Ureter (tissue), 1 donor: ENCODE results near the gene IP6K3. TPM values are rescaled to one million over a fixed set of nuclear protein-coding genes. Genes with fewer than 3 reads are reported as not detected.

Experiments
- DNase-seq: peaks from one replicate; pipeline ENCODE4 v3.0.0-alpha.2; 2020; ENCODE audit warnings: low spot score
- total RNA-seq: library from RNA; stranded (reverse); gene quantifications from one replicate; pipeline ENCODE4 v1.2.4, GENCODE V29; 2023
- donor health status: DM: yes; HTN: yes; CAD: no.

The IP6K3 gene
- total RNA-seq, 1 donor from 2014 or later = 2.6 TPM

DNA sequence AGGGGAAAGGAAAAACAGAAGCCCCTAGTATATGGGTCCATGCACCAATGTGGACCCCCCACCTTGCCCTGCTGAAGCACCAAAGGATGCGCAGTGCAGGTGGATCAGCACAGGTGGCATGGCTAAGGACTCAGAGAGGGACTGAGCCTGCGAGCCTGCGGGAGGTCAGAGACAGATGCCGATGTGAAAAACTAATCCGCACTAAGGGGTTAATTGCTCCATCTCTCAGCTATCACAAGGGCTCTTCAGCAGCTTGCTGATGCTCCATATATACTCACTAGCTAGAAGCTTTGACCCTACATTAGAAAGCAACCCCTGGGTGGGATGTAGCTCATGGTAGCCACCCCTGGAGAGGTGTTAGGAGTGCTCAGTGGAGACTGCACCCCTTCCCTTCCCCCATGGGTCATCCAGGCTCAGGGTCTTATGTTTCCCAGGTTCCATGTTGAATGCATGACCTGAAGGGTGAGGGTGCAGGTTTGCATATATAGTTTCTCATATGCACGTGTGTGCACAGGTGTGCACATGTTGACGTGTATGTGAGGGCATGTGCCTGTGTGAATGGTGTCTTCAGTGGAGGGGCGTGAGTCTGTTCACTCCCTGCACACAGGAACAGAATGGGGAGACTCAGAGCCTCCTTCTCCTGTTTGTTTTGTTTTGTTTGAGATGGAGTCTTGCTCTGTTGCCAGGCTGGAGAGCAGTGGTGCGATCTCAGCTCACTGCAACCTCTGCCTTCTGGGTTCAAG is 13.4 kb upstream of the IP6K3 start:
- DNase-seq = no peak

DNA sequence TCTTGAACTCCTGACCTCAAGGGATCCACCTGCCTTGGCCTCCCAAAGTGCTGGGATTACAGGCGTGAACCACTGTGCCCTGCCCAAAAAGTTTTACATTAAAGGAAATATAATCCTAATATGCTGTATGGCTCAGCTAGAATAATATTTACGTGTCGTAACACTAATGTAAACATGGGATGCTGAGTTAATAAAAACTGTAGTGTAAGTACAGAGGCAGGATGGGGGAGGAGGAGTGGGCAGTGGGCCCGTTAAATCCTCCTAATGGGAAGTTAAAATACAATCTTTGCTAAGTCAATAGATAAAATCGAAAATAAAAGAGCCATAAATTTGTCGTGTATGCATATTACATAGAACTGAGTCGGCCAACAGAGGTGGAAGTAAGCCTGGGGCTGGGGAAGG is 12.1 kb upstream of the IP6K3 start:
- no peak for DNase-seq

DNA sequence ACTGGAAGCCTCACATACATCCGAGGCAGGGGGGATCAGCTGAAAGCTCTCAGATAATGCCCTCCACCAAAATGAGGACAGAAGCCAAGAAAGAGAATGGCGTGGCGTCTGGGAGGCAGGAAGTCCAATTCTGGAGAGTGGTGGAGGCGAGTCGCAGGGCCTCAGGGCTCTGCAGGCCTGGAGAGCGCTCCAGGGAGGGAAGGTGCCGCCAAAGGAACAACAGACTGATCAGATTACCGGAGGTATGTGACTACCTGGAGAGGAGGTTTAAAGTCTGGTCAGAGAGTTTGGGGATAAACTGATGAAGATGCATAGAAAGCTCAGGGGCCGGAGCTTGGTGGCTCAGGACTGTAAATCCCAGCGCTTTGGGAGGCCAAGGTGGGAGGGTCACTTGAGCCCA is 11.2 kb upstream of the IP6K3 start:
- no peak for DNase-seq

DNA sequence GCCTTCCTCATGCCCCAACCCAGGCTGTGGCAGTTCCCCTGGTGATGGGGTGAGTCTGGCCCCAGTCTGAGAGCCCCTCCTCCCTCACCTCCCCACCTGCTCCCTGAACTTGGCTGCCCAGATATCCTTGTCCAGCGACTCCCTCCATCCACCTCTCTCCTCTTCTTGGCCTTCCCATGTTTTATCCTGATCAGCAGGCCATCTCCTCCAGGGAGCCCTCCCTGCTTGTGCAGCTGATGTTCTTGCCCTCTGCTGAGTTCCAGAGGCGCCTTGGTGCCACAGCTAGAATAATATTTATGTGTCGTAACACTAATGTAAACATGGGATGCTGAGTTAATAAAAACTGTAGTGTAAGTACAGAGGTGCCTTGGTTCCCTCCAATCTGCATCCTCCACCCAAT is 10.4 kb upstream of the IP6K3 start:
- DNase-seq = no peak

DNA sequence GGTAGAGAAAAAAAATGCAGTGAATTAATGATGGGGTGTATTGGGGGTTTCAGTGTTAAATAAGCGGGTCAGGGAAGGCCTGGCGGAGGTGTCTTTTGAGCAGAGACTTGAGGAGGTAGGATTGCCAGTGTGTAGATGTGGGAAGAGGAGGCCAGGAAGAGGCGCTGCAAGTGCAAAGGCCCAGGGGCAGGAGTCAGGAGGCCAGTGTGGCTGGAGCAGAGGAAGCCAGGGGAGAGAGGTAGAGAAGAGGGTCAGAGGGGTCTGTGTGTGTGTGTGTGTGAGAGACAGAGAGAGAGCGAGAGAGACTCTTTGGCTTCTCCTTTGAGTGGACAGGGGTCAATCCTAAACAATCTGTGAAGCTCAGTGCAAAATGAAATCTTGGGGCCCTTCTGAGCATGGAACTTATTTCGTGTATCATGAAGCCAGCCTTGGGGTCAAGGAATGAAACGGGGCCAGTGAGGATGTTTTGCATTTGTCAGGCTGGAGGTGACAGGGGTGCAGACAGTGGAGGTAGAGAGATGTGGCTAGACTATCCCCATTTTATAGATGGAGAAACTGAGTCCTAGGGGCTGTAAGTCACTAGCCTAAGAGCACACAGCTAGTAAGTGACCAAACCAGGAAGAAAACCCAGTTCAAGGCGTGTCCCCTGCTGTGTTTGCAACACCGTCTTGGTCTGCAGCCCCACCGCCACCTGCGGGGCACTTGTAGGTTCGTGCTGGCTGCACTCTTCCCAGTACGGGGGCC is 9.7 kb upstream of the IP6K3 start:
- no peak for DNase-seq

DNA sequence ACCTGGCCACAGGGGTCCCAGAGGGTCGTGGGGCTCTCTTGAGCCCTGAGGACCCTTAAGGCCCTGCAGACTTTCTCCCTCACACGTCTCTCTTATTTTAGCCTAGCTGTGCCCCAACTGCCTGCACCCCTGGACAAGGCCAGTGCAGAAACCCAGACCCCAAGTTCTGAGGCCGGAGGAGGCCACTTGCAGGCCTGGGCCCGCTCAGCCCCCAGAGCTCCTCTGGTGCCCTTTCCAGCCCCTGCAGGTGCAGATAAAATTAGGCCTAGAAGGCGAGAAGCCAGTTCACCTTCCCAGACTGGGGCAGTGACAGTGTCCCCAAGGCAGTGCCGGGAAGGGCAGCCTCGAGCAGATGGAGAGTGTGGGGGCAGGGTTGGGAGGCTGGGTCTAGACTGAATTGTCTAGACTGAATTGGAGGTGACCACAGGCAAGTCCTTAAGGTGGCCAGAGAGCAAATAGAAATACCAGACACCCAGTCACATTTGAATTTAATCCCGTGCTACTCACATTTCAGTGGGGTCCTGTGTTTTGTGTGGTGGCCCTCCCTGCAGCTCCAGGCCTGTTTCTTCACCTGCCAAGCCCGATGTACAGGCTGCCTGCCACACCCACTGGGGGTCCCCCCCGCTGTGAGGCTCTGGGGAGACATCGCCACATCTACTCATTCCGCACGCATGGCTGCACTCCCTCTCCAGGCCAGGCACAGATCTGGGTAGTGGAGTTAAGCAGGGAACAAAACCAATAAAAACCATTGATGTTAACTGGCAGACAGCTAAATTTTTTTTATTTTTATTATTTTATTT is 8.6 kb upstream of the IP6K3 start:
- DNase-seq = peak; percentile 80

DNA sequence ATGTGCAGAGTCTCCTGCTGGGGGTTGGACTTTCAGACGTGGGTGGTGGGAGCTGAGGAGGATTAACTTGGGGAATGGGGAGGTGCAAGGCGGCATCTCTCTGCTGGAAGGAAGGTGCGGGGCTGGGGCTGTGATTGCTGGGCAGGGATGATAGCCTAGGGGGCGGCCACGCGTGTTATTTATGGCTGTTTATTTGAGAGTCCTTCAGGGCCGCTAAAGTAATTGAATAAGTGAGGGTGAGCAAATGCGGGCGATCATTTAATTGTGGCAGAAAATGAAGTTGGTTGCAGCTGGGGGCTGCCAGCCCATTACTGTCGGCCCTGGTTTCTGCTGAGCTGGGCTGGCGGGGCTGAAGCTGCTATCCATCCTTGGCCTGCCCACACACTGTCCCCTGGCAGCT is 7.5 kb upstream of the IP6K3 start:
- no peak for DNase-seq

DNA sequence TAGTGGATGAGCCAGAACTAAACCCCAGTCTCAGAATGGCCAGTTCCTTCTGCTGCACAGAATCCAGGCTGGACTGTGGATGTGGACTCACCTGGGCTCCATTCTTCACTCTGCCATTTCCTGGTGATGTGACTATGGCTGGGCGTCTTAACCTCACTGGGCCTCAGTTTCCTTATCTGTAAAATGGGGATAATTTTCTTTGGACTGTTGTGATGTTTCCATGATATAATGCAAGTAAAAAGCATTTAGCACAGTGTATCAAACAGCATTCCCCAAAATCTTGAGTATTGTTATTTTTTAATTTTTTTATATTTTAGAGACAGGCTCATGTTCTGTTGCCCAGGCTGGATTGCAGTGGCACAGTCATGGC is 5.9 kb upstream of the IP6K3 start:
- no peak for DNase-seq

DNA sequence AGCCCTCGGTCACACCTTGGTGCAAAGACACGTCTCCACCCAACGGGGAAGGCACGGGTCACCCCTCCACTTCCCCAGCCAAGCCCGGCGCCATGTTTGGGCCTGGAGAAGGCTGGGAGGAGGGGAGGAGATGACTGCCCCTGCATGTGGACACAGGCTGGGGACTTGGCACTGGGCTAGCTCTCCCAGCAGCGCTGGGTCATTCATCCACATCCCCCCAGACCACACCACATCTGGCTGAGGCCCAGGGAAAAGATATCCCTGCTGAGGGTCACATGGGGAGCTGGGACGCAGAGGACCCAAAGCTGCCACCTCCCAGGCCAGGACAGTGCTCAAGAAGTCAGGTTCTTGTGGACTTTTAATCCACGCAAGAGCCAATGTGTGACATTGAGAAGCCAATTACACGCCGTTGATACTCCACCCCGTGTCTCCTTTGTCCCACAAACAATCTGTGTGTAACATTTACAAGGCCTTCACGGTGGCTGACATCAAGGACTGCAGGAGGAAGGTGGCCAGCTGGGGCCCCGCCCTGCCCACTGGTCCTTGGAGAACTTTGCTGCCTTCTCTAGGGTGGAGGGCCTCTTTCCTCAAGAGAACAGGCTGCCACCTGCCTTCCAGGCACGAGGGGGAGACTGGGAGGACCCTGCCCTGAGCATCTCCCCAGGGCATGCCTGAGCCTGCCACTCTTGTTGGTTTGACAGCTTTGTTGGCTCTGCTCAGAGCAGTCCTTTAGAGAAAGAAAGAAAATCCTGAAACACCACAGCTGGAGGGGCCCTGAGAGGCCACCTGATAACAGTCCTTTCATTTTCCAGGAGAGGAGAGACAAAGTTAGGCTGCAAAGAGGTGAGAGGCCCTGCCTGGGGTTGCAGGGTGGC is 5.3 kb upstream of the IP6K3 start:
- DNase-seq = peak; percentile 82

DNA sequence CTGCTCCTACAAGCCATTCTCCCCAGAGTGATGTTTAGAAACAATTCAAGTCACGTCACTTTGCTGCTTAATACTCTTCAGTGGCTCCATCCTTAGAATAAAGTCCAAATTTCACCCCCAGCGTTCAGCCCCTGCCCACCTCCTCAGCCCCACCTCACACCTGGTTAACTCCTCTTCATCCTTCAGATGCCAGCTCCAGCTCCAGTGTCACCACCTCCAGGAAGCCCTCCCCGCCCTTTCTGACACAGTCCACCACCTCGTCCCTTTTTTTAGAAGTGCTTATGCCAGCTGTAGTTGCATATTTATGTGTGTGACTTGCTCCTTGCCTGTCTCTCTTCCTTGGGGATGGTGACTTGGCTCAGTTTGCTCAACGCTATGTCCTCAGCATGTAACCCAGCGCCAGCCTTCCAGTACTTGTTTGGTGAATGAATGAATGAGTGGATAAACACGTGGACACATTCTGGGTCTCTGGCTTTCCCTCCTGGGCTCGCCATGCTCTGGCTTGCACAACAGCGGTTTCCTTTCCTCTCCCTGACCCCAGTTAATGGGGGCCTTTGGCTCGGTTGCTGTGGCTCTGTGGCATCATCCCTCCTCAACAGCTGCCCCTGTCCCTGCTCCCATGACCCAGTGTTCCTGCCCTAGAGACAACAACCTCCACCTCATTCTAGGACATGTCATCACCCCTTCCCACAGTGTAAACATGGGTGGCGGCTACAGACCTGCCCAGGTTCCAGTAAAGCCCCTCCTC is 3.7 kb upstream of the IP6K3 start:
- no peak for DNase-seq

DNA sequence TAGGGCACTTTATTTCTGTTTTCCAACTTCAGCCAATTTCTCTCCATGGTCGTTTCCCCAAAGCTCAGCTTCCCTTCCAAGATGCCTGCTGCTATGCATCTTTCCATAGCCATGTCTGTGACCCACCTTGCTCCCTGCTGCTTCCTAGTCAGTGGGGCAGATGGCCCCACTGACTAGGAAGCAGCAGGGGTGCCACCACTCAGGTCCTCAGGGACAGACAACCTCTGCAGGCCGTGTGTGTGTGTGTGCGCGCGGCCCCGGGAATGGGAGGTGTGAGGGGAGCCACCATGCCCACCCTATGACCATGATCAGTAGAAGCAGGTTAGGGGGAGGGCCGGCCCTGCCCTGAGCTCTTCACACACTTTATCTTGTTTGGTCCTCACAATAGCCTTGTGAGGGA is 2.7 kb upstream of the IP6K3 start:
- DNase-seq = no peak

DNA sequence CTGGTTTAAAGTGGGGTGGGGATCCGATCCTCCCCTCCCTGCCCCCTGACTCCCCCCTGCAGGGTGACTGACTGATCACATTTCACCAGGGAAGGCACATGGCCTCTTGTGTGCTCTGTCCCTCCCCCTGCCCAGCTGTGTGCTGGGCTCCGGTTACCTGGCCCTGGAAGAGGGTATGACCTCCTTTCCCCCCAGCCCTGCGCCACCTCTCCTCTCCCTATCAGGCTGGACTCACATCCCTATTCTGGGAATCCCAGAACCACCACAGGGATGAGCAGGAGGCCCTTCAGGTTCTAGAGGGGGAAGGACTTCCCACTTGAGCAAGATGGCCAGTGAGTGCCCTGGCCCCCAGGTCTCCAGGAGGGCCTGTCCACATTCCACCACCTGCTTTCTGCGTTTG is 2.1 kb upstream of the IP6K3 start:
- DNase-seq = no peak

DNA sequence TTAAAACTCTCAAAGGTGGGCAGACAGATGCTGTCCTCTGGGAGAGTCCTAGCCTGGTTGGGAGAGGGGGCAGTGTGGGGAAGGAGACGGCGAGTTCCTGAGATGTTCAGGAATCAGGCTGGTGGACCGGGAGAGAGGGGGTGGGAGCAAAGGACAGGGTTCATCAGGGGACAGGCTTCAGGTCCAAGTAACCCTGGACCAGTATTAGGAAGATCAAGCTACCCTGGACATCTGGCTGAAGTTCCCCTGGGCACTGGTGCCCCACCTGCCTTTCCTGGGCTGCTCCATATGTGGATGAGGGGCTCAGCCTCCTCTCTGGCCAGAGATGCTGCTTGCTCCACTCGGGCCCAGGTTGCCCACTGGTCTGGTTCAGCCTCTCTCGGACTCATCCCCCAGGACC is 1.1 kb upstream of the IP6K3 start:
- DNase-seq = no peak

DNA sequence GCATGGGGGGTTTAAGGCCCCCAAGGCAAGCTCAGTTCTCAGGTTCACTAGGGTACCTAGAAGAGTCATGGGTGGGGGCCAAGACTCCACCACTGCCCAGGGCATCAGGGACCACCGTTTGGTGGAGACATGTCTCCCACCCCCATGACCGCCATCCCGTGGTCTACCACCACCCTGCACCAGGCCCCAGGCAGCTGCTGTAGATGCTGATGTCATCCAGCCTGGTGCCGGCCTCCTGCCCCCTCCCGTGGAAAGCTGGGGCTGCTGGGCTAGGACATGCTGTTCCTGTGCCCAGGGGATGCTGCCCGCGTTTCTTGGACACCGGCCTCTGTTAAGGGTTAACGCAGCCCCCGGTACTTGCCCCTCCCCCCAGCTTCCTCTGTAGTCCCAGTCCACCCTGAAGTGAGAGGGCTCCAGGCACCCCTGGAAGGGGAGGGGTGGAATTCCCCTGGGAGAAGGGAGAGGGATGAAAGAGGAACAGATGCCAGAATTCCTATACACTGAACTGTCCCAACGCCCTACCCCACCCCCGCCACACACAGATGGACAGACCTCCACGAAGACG is 587 bp downstream of the IP6K3 start:
- DNase-seq = peak; percentile 61

DNA sequence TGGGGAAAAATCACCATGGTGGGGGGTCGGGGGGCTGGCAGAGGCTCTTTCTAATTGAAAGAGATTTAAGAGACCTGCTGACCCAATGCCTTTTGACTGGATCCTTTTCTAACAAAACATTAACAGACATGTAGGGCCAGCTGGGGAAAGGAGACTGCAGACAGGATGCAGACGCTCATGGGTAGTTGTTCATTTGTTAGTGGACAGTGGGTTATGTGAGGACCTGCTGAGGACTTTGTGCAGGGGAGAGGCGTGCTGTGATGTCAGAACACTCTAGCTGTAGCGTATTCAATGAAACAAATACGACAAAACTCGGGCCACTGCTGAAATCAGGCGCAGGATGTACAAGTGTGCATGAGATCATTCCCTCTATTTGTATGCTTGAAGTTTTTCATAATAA is 1.2 kb downstream of the IP6K3 start:
- no peak for DNase-seq

DNA sequence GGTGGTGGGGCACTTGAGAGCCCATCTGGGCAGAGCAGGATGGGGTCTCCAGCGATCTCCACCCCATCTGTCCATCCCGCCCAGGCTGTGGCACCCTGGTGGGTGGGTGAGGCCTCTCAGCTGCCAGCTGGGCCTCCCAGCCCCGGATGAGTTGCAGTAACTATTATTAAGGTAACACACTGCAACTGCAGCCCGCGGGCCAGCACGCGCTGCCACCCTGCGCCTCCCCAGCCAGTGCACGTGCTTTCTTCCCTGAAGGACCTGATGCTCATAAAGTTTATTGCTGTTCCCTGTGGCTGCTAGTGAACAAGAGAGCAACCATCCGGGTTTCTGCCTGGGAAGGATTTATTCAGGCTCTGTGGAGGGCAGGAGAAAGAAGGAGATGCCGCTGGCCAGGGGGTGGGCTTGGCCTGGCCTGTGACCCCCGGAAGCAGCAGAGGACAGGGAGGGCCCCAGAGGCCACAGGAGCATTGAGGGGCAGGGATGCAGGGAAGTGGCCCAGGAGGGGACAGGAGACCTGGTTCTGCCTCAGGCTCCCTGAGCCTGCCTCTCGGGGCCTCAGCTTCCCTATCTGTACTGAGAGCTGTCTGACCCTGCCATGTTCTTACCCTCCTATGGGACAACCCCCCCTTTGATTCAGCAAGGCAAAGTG is 1.7 kb downstream of the IP6K3 start:
- no peak for DNase-seq

DNA sequence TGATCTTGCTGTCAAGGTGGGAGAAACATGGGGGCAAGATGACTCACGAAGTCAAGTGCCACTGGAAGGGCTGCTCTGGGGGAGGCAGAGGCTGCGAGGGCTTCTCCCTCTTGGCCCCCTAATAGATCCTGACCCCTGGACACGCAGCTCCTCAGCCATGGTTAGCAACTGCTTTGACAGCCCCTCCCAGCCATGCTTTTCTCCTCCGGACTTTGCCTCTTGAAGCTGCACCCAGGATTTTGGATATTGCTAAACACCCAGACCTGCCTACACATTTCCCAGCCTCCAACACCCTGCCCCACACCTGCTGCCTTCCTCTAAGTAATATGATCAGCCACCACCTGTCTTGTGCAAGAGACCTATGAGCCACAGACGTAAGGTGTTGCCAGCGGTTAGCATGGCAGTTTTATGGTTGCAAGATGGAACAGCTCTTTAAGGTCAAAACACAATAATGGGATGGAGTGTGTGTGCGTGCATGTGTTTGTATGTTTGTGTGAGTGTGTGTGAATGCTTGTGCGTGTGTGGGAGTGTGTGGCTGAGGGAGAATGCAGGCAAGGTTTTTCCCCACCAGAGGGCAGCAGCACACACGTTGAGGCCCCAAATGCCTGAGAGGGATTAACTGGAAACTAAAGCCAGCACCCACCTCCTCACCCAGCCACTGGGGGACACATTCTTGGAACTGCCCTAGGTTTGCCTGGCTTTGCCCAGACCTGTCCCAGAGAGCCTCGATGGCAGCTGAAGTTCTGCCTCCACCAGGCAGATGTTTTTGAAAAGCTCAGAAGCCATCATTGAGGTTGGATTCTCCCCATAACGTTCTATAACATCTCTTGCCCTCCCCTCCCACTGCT is 2.5 kb downstream of the IP6K3 start:
- DNase-seq = peak; percentile 79

DNA sequence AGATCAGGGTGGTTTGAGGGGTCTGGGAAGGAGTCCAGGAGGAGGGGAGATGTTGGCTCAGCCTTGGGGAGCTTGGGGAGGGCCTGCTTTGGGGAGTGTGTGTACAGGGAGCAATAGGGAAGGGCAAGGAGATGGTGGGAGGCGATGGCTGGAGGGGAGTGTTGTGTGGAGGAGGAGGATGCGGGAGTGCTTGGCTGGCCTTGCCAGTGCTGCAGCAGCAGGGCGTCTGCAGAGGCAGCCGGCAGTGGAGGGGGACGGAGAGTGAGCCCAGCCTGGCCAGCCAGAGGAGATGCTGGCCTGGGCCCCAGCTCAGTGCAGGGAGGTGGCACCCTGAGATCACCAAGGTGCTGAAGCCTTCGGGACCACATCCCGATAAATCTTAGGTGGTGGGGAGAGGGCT is 3.9 kb downstream of the IP6K3 start:
- DNase-seq = no peak

DNA sequence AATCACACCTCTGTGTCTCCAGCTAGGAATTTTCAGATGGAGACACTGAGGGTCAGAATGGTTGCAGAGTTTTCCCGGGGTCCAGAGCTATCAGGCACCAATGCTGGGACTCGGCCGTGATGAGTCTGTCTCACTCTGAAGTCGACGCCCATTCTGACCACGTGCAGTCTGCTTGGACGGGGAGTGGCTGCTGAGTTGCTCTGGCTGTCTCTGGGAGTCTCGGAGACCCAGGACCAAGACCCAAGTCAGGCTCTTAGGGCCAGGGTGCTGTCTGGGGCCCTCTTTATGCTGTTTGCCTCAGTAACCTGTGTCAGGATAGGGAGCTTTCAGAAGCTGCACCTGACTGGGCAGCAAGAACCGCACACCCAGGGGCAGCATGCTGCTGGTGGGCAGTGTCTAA is 4.6 kb downstream of the IP6K3 start:
- no peak for DNase-seq
